ENCODE measurements around the gene CBFB. TPM values are rescaled to one million over a fixed set of nuclear protein-coding genes. Genes with fewer than 3 reads are reported as not detected.

CBFB gene
- total RNA-seq, 1 donor from 2014 or later = 86.6 TPM

GRCh38 chr16:67001726-67002125 lies 27.2 kb upstream of the CBFB start:
- TF ChIP-seq, protein P1, sequence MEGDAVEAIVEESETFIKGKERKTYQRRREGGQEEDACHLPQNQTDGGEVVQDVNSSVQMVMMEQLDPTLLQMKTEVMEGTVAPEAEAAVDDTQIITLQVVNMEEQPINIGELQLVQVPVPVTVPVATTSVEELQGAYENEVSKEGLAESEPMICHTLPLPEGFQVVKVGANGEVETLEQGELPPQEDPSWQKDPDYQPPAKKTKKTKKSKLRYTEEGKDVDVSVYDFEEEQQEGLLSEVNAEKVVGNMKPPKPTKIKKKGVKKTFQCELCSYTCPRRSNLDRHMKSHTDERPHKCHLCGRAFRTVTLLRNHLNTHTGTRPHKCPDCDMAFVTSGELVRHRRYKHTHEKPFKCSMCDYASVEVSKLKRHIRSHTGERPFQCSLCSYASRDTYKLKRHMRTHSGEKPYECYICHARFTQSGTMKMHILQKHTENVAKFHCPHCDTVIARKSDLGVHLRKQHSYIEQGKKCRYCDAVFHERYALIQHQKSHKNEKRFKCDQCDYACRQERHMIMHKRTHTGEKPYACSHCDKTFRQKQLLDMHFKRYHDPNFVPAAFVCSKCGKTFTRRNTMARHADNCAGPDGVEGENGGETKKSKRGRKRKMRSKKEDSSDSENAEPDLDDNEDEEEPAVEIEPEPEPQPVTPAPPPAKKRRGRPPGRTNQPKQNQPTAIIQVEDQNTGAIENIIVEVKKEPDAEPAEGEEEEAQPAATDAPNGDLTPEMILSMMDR (IDR thresholded peaks at IDR 0.05; ENCODE audit: unreplicated experiment) = no peak
- Mint-ChIP-seq H3K9me3 (ENCODE audit: low read depth) (no peaks in the 10 kb centered on the region), H3K27ac (no peak overlapping the region), H3K4me1 (ENCODE audit: low read depth) (peaks cover 4% of the 10 kb centered on the region), H3K27me3 (peaks cover 65% of the 10 kb centered on the region), H3K36me3 (ENCODE audit: insufficient read depth) (no peaks in the 10 kb centered on the region), H3K4me3 (ENCODE audit: low read depth) (no peak overlapping the region)
- no peak for DNase-seq (ENCODE audit: low spot score, unreplicated experiment)

- H3K4me3 Mint-ChIP-seq (ENCODE audit: low read depth) = no peak overlapping the region
- H3K27me3 Mint-ChIP-seq = peaks cover 42% of the 10 kb centered on the region
- no peak overlapping the region for H3K27ac Mint-ChIP-seq
- no peak for DNase-seq (ENCODE audit: low spot score, unreplicated experiment)
- H3K4me1 Mint-ChIP-seq (ENCODE audit: low read depth) = no peaks in the 10 kb centered on the region
- TF ChIP-seq, protein P1 (IDR thresholded peaks at IDR 0.05; ENCODE audit: unreplicated experiment) = no peak
- H3K9me3 Mint-ChIP-seq (ENCODE audit: low read depth) = no peaks in the 10 kb centered on the region
- no peaks in the 10 kb centered on the region for H3K36me3 Mint-ChIP-seq (ENCODE audit: insufficient read depth)
These were observed 21.9 kb upstream of the CBFB start for GRCh38 chr16:67006930-67007658.

GRCh38 chr16:67009158-67009557 lies 19.8 kb upstream of the CBFB start:
- TF ChIP-seq, protein P1 (IDR thresholded peaks at IDR 0.05; ENCODE audit: unreplicated experiment) = no peak
- no peak for DNase-seq (ENCODE audit: low spot score, unreplicated experiment)
- no peaks in the 10 kb centered on the region for H3K9me3 Mint-ChIP-seq (ENCODE audit: low read depth)
- H3K36me3 Mint-ChIP-seq (ENCODE audit: insufficient read depth) = no peaks in the 10 kb centered on the region
- no peaks in the 10 kb centered on the region for H3K4me1 Mint-ChIP-seq (ENCODE audit: low read depth)
- H3K4me3 Mint-ChIP-seq (ENCODE audit: low read depth) = no peak overlapping the region
- peaks cover 35% of the 10 kb centered on the region for H3K27me3 Mint-ChIP-seq
- H3K27ac Mint-ChIP-seq = no peak overlapping the region

DNA sequence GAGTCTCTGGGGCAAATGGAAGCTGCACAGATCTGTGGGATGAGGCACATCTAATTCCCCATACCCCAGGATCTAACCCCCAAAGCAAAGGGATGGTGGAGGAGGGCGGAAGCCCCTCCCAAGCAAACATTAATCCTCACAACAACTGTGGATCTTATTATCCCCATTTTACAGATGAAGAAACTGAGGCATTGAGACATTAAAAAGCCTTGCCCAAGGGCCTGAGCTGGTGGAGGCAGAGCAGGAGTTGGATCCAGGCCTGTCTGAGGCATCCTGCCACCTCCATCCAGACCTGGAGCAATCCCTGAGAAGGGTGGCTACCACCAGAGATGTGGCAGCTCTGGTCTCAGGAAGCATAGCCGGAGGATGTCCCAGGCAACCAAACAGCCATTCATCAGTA lies 17.7 kb upstream of the CBFB start:
- DNase-seq (ENCODE audit: low spot score, unreplicated experiment) = no peak
- Mint-ChIP-seq H3K36me3 (ENCODE audit: insufficient read depth) (no peaks in the 10 kb centered on the region), H3K27me3 (peaks cover 50% of the 10 kb centered on the region), H3K9me3 (ENCODE audit: low read depth) (no peaks in the 10 kb centered on the region), H3K4me3 (ENCODE audit: low read depth) (no peak overlapping the region), H3K27ac (no peak overlapping the region), H3K4me1 (ENCODE audit: low read depth) (no peaks in the 10 kb centered on the region)
- TF ChIP-seq, protein P1 (IDR thresholded peaks at IDR 0.05; ENCODE audit: unreplicated experiment) = no peak

GRCh38 chr16:67013233-67013822 lies 15.6 kb upstream of the CBFB start:
- no peak for DNase-seq (ENCODE audit: low spot score, unreplicated experiment)
- Mint-ChIP-seq H3K36me3 (ENCODE audit: insufficient read depth) (no peaks in the 10 kb centered on the region), H3K27ac (no peak overlapping the region), H3K27me3 (peaks cover 46% of the 10 kb centered on the region), H3K9me3 (ENCODE audit: low read depth) (no peaks in the 10 kb centered on the region), H3K4me1 (ENCODE audit: low read depth) (no peaks in the 10 kb centered on the region), H3K4me3 (ENCODE audit: low read depth) (peak overlapping the region; percentile 31)
- TF ChIP-seq, protein P1 (IDR thresholded peaks at IDR 0.05; ENCODE audit: unreplicated experiment) = no peak
